ENCODE data around the gene PHKA2. TPM values are rescaled to one million over a fixed set of nuclear protein-coding genes. Genes with fewer than 3 reads are reported as not detected.

PHKA2 gene
- total RNA-seq = 28.2 and 48.3 TPM in 2 replicates

GRCh38 chrX:18983666-18984380, at the start of gene PHKA2:
Gene PHKA2, minus strand, starts transcription at chrX:18984114. Its CDS starts 182 bp downstream, at chrX:18983932.

Small RNAs within 50 kb of the gene (small RNA-seq; reads per million reads assigned to genes)
- not detected for gene RN7SL48P

Other genes with a start within 250 kb of the PHKA2 start
- 0.22 and 0.39 TPM in 2 replicates for gene ADGRG2, start 138.4 kb upstream of the PHKA2 start, total RNA-seq

All from placental epithelial cell (primary cell).